DMS 273 (cell line): ENCODE measurements around the gene CHAC2.
A peak's percentile ranks its signal among the peaks of the same experiment; 100 is the strongest.
"Not testable (repeated sequence)": the region's sequence is repeated elsewhere in the genome, so short reads cannot be mapped to it uniquely, and the experiment has no call there.

Experiments
- DNase-seq: peaks from one replicate; lab custom pipeline; 2025; ENCODE audit not compliant: unreplicated experiment; lab: John Stamatoyannopoulos, UW

CHAC2 gene

DNA sequence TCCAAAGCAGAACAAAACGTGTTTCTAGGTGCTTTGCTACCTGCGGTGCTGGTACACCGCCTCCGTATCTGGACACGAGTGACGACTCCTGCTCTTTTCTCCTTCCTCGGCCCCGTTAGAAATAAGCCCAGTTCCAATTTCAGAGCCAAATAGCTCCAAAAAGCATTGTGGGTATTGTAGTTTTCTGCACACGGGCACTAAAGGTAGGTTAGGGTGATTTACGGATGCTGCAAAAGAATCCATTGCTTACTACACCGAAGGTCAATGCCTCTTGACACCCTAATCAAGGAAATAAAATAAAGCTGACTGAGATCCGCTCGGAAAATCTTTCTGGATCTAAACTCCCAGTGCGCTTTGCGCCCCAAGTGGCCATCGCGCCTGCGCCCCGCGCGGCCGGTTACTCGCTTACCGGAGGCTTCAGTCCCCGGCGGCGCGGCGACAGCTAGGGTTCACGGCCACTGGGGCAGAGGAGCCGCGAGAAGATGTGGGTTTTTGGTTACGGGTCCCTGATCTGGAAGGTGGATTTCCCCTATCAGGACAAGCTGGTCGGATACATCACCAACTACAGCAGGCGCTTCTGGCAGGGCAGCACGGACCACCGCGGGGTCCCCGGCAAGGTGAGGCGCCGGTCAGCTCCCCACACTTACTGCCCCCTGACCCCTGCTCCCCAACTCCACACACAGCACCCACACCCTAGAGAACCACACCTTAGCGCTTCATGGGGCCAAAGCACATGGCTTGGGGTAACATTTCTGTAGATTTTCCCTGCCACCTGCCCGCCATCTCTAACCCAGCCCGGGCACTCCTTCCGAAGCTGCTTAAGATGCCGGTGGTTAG lies at the start of gene CHAC2:
Gene CHAC2 (plus strand): TSS at position 400 of the 837 bp plus-strand sequence. CDS start 83 bp downstream, at position 483.
- DNase-seq: peak; percentile 96

DNA sequence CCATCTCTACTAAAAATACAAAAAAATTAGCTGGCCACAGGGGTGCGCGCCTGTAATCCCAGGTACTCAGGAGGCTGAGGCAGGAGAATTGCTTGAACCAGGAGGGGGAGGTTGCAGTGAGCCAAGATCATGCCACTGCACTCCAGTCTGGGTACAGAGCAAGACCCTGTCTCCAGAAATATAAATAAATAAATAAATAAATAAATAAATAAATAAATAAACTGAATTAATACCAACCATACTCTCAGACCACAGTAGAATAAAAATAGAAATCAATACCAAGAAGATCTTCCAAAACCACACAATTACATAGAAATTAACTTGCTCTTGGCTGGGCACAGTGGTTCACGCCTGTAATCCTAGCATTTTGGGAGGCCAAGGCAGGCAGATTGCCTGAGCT lies 46.7 kb upstream of the CHAC2 start:
- not testable (repeated sequence) for DNase-seq

DNA sequence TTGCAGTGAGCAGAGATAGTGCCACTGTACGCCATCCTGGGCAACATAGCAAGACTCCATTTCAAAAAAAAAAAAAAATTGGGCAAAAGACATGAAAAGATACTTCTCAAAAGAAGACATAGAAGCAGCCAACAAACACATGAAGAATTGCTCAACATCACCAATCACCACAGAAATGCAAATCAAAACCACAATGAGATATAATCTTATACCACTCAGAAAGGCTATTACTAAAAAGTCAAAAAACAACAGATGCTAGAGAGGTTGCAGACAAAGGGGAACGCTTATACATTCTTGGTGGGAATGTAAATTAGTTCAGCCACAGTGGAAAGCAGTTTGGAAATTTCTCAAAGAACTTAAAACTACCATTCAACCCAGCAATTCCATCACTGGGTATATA lies 43.1 kb upstream of the CHAC2 start:
- no peak for DNase-seq

DNA sequence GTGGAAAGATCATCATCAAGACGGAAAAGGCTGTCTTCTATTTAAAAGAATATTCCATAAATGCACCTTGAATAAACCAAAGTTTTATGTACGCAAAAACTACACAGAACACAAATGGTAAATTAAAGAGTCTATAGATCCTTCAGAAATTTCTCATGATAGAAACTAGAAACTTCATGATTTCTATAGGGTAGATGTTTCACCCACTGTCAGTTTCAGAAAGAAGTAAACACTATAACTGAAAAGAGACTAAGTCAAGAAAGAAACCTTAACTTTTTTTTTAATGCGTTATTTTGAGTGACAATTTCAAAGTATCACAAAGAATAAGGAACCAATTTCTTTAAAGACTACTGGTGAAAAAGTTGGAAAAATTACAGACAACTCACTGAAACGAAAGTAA lies 41.9 kb upstream of the CHAC2 start:
- no peak for DNase-seq

DNA sequence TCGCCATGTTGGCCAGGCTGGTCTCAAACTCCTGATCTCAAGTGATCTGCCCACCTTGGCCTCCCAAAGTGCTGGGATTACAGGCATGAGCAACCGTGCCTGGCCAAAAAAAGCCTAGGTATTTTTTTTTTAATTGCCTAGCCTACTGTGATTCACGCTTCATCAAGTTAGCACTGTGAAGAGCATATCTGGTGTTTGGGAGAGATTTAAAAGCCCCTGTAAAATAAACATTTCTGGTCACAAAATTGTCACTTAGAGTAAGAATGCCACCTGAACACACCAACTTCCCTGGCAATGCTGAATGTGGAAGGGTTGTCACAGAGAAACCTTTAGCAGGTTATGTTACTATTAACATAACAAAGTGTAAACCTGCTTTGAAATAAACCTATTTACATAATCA lies 39.7 kb upstream of the CHAC2 start:
- no peak for DNase-seq

DNA sequence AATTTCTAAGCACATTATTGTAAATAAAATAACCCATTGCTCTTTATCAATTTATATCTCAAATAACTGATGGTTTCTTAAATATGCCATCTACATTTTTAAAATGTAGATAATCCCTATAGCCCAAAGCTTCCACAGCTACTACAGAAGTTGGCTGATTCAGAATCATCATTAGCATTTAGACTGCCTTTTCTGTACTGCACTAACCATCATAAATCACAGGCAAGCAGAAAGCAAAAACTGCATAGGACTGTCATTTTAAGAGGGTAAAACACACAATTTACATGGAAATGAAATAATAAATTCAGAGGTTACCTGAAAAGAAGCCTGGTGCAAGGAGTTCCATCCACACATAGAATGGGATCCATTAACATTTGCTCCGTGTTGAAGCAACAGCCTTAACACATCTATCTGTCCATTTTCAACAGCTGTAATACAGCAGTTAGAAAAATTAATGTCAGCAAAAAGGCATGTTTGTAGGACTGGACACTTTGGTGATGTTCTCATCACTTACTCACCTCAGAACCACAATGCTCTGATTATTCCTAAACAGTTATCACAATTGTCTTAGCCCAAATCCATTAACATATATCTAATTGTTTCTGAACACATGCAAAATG lies 38.4 kb upstream of the CHAC2 start:
- no peak for DNase-seq

DNA sequence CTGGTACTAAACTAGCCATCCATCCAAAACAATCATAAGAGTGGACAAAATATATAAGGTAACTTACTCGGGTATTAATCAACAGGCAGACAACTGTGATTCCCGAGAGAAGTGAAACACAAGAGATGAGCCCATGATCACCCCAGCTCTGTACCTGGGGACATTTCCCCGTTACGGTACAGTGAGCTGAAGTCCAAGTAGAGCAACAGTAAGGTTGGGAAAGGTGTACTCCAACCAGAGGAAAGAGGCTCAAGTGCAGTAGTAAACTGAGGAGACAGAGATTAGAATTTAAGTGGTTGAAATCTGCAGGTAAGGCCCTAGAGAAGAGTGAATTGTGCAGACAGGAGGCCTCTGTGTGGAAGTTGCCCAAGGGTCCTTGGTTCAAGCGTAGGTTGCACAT lies 30.5 kb upstream of the CHAC2 start:
- DNase-seq: no peak

DNA sequence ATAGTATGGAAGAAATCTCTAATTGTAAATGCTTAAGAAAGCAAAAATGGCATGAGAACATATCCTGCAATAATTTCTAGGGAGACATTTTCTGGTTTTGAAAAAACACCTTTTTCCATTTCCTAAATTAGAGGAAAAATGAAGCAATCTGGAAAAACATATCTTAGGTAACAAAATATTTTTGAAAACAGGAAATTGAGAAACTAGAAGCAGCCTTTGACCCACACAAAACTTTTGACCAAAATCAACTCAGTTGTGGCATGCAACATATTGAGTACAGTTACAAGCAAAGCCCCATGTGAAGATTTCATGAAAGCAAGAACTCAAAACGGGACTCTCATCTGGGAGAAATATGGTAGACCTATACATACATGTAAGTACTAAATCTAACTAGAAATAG lies 28.6 kb upstream of the CHAC2 start:
- DNase-seq: no peak

DNA sequence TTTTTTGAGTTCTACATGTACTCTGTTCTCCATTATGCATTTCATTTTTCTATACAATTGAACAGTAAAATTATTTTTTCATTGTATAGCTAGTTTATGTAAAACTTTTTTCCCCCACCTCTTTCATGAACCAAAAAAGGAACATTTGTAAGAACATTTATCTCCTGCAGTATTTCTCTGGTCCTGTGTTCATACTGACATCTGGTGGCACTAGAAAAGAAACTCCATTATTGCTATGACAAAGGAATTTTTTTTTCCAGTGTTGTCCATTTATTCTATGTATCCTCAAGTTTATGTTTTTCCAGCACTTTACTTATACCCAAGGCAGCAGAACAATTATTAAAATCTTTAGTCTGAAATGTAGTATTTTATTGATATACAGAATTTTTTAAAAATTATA lies 27.4 kb upstream of the CHAC2 start:
- DNase-seq: peak; percentile 45

DNA sequence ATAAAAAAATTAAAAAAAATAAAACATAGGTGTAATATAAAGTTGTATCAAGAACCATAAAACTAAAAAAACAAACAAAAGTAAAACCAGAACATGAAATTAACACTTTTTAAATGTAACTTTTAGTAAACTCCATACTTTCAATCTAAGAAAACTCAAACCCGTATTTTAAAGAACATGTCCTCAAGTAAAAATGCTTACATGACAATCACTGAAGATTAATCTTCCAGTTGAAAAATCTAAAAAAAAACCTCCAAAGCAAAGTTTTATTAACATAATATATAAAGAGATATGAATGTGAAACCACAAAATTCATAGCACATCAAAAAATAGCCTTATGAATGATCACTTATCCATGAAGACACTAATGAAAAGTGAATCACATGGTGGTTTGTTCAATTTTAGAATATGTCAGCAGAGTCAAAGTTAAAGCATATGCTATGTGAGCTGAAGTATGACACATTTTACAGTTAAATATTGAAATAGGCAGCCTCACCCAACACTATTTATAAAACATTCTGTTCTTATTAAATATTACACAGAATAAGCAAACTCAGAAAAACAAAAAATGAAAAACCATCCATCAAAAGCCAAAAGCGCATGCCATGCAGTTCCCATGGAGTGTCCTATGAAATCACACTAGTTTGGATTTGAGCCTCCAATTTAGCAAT lies 23.1 kb upstream of the CHAC2 start:
- DNase-seq: no peak

DNA sequence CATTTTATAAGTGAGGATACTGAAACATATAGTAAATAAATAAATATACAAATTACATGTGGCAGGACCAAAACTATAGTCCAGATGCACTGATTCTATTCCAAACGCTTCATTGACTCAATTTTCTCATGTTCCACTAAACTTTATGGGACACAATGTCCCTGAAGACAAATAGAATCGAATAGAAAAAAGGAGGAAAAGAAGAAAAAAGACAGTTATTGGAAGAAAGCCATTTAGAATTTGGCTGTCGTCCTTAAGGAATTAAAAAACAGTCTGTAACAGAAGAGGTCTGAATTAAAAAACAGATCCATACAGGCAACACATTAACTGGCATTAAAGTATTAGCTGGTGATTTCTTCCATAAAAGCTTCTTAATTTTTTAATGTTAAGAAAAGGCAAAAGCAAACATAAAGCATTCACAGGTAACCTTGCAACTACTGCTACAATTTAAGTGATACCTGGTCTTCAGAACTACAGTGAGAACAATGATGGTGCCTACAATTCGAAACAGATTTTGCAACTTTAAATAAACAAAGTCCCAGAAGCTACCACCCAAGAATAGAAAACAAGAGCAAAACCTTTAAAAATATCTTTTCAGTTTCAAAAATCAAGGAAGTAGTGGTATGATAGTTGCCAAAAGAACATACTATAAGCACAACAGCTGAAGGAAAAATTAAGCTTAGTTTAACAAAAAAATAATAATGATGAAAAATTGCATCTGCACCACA lies 17.4 kb upstream of the CHAC2 start:
- DNase-seq: no peak

DNA sequence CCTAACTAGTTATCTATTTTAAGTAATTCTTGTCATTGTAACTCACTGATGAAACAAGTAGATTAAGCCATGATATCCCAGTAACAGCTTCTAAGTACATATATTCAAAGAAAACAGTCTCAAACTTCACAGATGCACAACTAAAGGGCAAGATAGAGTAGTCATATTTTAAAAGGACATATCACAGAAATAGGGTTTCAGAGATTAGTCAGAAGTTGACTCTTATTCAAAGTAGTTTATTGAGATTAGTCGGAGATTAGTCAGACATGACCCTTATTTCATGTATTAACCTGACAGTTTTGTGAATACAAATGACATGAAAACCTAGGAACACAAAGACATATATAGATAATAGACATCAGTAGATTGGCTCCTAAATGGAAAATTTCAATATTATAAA lies 15.9 kb upstream of the CHAC2 start:
- DNase-seq: no peak

DNA sequence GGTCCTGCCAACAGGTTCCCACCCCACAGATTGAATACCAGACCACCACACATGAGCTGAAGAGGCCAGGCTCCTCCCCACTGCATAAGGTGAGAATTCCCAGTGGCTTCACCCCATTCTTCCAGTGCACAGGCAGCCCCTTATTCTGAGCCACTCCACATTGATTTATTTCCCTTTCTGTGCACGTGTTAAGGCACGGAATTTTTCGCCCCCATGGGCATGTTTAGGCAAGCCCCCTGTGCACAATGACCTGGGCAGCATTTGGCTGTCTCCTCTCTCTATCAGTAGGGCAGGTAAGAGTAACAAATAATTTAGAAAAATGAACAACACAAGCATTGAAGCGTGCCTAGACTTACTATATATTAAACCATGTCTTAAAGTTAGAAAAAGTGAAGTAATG lies 15.2 kb upstream of the CHAC2 start:
- DNase-seq: no peak

DNA sequence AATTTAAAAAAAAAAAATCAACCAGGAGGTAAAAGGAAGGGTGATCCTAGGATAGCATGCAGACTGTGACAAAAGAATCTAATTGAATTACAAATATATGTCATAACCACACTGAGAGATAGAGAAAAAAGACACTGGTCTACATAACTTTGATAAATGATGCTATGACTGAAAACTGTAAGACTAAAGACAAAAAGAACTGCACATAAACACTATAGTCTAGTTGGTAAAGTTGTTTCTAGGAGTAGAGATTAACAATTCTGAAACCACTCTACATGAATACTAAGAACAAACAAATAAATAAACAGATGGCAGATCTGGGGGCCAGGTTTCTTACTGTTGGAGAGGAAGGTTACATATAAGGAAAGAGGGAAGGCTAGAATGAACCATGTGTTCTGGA lies 14.6 kb upstream of the CHAC2 start:
- no peak for DNase-seq

DNA sequence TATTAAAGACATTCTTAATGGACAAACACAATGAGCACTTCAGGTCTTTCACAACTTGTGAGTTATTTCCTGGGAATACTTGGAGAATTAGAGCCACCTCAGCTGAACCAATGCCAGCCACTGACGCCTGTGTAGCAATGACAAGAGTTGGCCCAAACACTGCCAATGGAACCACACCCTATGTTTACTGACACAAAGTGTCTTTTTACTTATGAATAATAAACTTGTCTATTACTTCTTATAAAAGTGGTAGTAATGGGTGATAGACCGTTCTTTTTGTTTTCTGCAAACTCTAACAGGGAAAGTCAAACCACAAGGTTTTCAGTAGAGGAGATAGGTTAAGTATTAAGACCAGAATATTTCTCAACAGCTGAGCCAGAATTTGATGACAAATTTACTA lies 12.5 kb upstream of the CHAC2 start:
- DNase-seq: no peak

DNA sequence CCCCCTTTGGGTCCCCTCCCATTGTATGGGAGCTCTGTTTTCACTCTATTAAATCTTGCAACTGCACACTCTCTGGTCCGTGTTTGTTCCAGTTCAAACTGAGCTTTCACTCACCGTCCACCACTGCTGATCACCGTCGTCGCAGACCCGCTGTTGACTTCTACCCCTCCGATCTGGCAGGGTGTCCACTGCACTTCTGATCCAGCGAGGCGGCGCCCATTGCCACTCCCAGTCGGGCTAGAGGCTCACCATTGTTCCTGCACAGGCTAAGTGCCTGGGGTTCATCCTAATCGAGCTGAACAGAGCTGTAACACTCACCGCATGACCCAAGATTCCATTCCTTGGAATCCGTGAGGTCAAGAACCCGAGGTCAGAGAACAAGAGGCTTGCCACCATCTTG lies 11.0 kb upstream of the CHAC2 start:
- DNase-seq: no peak

DNA sequence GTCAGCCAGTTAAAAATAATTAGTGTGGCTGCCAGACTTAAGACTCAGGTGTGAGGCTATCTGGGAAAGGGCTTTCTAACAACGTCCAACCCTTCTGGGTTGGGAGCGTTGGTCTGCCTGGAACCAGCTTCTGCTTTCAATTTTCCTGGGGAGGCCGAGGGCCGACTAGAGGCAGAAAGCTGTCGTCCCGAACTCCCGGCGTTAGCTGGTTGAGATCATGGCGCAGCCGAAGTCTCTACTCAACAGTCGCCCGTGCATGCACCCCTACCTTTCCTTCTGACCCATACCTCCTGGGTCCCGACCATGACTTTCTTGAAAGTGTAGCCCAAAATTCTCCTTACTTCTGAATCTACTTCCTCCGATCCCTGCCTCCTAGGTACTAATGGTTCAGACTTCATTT lies 10.4 kb upstream of the CHAC2 start:
- not testable (repeated sequence) for DNase-seq

DNA sequence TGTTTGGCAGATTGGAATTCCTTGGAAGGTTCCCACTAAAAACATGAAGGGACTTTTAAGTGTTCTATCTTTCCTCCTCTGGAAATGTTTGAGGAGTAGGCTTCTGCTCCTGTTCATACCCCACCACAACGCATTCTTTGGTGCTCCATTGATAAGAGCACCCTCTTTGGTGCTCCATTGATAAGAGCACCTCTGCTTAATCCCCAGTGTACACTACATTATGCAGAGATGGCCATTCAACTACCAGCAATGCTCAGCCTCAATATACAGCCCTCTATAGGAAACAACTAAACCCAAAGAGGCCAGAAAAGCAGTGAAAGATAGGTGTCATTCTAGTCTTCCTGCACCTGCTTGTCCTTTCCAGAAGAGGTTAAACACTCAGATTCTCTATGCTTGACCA lies 1.8 kb upstream of the CHAC2 start:
- DNase-seq: no peak

DNA sequence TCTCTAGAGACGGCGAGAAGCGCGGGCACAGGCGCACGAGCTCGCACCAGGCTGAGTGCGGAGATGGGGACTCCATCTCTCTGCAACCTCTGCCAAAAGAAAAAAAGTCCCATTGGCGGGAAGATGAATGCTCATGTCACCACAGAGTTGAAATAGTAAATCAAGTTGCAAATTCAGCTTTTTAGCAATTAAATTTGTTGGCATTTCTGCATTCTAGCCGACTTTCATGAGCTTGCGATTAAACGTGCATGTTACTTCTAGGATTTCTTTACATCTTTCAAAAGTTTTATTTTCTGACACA lies 588 bp downstream of the CHAC2 start:
- peak; percentile 83 for DNase-seq

DNA sequence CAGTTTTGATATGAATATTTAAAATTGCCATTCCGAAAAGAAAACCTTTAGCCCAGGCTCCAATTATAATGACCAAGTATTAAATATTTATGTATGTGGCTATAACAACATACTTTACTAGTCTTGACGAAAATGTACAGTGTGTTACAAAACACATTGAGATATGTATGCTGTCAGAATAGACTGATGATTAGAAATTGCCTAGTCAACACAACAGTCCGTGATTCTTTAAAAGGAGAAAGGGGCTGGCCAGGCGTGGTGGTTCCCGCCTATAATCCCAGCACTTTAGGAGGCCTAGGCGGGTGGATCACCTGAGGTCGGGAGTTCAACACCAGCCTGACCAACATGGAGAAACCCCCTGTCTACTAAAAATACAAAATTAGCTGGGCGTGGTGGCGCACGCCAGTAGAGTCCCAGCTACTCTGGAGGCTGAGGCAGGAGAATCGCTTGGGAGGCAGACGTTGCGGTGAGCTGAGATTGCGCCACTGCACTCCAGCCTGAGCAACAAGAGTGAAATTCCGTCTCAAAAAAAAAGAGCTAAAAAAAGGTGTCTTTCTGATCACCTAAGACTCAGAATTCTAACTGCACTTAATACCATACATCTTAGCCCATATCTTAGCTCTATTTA lies 1.8 kb downstream of the CHAC2 start:
- no peak for DNase-seq

DNA sequence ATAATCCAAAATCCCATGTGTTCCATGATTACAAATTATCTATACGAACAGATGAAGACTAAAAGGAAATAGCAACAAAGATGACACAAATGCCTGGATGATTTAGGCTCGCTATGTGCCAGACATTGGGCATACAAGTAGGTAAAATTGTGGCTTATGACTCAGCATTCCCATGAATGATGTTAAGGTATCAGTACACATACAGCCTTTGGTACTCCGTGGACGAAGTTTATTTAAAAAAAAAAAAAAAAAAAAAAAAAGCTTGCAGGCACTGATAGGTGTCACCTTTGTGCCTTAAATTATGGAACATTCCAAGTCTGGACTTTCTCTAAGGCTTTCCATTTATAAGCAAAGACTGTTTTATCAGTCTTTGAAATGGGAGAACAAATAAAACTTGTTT lies 2.7 kb downstream of the CHAC2 start:
- no peak for DNase-seq
